NCI-H128 (cell line): ENCODE results near the gene MAST4.
"Not testable (repeated sequence)": the region's sequence is repeated elsewhere in the genome, so short reads cannot be mapped to it uniquely, and the experiment has no call there.

Source experiments
- DNase-seq: peaks from one replicate; lab custom pipeline; 2025; ENCODE audit not compliant: unreplicated experiment; lab: John Stamatoyannopoulos, UW

Gene MAST4

DNA sequence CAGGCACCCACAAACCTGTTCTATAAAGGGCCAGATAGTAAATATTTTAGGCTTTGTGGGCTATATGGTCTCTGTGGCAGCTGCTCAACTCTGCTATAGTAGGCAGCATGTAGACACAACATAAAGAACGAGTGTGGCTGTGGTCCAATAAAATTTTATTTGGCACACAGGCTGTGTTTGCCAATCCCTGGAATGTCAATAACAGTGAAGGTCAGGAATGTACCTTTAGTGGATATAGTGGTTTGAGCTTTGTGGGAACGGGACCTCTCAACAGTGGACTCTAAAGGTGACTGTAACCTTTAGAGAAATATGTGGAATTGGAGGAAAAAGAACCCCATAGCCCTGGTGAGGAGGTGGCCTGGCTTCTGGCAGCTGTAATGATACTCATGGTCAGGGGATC is 145.2 kb downstream of the MAST4 start:
- no peak for DNase-seq

DNA sequence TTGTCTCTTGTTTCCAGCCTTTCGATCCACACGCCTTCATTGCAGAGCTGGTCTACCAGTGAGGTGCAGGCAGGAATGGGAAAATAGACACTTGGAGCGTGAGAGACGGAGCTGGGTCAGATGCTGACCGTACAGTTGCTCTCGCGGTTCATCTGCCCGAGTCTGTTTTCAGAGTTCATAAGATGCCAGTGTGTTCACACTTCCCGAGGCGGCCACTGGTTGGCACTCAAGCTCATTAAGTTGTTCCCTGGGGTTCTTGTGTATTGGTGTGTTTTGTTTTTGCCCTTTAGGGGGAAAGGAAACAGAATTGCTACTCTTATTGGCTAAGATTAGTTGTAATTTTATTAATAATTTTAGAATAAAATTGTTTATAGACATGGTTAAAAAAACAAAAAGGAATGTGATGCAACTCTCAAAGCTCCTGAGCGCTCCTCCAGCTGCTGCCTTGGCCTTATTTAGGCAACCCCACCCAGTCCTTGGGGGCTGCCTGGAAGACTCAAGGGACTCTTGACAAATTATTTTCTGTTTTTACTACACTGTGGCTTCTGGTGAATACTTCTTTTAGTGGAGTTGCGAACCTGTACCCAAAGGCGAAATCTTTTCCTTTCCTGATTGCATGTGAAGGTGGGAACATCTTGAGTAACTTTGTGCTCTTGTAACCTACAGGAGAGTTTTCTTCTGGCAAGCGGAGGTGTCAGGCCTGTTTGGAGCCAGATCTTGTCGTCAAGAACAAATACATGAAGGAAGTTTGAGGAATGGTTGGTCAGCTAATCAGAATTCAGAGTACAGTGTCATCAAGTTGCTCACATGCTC is 146.1 kb downstream of the MAST4 start:
- DNase-seq = no peak

- DNase-seq = no peak
These were observed 146.7 kb downstream of the MAST4 start for GRCh38 chr5:66742896-66743247.

DNA sequence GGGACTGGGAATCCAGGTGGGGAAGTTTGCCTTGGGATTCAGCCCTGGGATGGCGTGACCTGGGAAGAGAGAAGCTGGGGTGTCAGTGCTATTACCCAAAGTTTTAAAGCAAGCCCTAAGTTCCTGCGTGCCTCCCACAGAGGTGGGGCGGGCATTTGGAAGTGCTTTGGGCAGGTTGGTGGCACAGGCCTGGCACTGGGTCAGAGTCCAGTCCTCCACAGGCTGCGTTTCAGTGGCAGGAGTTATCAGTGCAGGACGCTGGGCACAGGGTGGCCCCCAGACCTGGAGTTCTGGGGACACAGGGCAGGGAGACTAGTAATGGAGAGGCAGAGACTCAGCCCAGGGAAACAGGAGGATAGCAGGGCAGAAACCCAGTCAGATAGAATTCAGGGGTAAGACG is 147.2 kb downstream of the MAST4 start:
- DNase-seq = no peak

DNA sequence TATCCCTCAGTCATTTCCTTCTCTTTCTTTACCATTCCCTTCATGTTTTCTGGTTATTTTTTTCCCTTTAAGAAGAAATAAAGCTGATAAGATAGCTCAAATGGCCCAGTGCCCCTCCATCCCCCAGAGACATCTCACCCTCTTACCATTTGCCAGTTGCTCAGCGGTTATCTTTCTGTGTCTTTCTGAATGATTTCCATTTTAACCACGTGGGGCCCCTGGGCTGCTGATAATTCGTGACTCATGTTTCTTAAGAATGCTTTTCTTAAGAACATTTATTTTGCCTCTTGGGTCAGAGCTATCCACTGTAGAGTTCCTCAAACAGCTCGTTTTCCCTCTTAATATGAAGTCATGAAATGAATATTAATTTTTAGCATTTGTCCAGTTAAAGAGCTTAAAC is 147.8 kb downstream of the MAST4 start:
- no peak for DNase-seq

DNA sequence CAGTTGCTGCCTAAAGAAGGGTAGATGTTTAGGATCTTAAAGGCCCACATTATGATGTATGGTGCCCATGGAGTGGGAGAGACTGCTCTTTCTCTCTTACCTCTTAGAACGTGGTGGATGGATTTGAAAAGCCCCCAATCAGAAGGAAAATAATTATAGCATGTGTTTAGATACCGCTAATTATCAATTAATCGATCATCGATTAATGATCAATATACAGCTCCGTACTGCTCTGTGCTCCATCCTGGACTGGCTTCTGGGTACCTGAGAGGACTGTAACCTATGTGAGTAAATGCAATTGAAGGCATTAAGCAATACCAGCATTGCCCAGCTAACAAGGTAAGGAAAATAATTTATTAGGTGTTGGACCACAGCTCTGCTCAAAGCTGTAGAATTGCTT is 149.1 kb downstream of the MAST4 start:
- DNase-seq = no peak

DNA sequence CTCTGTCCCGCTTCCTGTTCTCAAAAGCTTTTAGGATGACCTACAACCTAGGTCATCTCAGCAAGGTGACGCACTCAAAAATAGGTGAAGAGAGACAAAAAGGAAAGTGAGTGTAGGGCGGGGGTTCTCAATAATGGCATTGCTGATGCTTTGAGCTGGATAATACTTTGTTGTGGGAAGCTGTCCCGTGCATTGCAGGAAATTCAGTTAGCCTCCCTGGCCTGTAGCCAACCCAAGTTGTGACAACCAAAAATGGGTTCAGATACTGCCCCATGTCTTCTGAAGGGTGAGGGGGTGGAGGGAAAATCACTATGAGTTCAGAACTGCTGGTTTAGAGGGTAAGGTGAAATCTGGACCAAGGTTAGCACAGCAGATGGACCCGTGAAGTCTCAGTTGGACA is 151.4 kb downstream of the MAST4 start:
- no peak for DNase-seq

GRCh38 chr5:66752668-66753067 is 156.5 kb downstream of the MAST4 start:
- not testable (repeated sequence) for DNase-seq

DNA sequence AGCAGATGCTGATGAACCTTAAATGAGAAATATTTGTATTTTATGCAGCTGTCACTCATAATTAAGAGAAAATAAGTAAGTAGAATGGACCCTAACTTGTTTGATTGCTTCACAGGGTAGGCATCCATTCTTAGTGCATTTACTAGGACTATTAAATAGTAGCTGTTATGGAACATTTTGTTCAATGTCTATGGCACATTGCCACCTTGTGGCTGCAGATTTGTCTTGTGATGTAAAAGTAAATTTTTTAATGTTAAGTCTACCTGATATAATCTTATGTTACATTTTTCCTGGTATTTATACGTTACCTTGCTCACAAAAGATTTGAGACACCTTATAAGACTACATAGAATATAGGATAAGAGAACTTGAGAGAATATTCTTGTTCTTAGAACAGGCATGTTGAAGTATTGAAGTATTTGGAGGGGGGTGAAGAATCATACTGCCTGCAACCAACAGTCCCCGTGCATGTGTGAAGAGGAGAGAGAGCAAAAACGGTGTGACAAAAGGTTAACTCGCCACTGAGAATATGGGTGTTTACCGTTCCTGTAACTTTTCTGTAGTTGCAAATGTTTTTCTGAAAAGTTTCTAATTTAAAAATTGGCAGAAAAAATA is 161.1 kb downstream of the MAST4 start:
- DNase-seq = peak; percentile 6

DNA sequence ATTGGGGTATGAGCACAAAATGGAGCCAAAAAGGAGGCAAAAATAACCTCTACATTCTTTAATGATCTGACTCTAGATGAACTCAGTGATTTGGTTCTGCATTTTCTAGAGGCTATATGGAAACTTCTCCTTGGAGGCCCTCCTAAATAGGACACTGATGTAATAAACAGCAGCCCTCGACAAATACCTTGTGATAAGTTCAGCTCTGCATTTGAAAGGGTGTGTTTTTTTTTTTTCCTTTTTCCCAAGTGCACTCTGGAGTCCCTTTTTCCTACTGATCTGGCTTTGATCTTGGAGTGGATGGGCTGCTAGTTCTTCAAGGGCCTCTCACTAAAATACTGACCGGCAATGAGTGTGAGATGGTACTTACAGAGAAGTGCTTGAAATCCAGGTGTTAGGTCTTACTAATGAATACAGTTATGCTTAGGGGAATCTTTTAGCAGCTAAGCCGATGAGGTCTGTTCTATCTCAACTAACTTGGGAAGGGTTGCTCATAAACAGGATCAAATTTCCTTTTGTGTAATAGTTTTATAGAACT is 161.7 kb downstream of the MAST4 start:
- no peak for DNase-seq

DNA sequence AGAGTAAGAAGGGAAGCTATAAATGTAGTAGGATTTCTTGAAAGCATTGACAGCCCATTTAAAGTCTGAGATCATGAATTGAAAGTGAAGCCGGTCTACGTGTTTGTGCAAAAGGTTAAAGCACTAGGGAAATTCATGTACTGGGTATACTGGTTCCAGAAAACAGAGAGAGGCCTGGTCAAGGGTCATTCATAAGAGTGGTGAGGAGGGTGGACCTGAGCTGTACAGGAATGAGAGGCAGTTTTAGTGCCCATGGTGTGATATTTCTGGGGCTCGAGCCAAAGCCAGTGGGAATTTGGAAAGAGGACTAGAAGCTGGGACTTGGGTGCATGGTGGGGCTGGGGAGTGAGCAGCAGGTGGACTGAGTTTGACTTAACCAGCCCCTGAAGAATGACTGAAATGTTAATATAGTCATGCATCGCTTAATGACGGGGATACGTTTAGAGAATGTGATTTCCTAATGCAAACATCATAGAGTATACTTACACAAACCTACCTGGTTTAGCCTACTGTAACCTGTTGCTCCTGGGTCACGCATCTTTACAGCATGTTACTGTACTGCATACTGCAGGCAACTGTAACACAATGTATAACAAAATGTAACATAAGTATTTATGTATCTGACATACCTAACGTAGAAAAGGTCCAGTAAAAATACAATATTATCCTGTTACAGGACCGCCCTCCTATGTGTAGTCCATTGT is 173.0 kb downstream of the MAST4 start:
- no peak for DNase-seq

GRCh38 chr5:66769839-66770617 is 173.8 kb downstream of the MAST4 start:
- DNase-seq = no peak

GRCh38 chr5:66777868-66778267 is 181.7 kb downstream of the MAST4 start:
- no peak for DNase-seq

- DNase-seq = no peak
These were observed 183.3 kb downstream of the MAST4 start for GRCh38 chr5:66779528-66779927.

GRCh38 chr5:66788556-66788955 is 192.4 kb downstream of the MAST4 start:
- DNase-seq = no peak

GRCh38 chr5:66789434-66789833 is 193.2 kb downstream of the MAST4 start:
- DNase-seq = no peak

GRCh38 chr5:66793049-66793448 is 196.9 kb downstream of the MAST4 start:
- DNase-seq = no peak

GRCh38 chr5:66795682-66796081 is 199.5 kb downstream of the MAST4 start:
- no peak for DNase-seq

GRCh38 chr5:66796305-66797292 is 200.4 kb downstream of the MAST4 start:
- DNase-seq = no peak

DNA sequence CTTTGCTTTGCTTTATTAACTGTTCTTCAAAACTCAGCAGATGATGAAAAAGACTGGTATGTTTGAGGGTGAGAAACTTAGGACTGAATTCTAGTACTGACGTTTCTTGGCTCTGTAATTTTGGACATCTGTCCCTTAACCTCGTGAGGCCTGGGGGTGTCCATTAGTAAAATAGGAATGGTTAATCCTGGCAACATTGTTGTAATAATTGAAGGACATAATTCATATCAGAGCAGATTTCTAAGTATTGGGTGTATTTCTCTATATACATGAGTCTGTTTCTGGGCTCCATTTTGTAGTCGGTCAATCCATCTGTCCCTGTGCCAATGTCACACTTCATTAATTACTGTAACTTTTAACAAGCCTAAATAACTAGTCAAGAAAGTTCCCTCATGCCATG is 206.7 kb downstream of the MAST4 start:
- no peak for DNase-seq
